COLO668 (cell line): ENCODE data around the gene SGMS2.
"Not testable (repeated sequence)": the region's sequence is repeated elsewhere in the genome, so short reads cannot be mapped to it uniquely, and the experiment has no call there.

ENCODE experiments used
- DNase-seq: peaks from one replicate; lab custom pipeline; 2025; ENCODE audit not compliant: unreplicated experiment; lab: John Stamatoyannopoulos, UW

The SGMS2 gene

DNA sequence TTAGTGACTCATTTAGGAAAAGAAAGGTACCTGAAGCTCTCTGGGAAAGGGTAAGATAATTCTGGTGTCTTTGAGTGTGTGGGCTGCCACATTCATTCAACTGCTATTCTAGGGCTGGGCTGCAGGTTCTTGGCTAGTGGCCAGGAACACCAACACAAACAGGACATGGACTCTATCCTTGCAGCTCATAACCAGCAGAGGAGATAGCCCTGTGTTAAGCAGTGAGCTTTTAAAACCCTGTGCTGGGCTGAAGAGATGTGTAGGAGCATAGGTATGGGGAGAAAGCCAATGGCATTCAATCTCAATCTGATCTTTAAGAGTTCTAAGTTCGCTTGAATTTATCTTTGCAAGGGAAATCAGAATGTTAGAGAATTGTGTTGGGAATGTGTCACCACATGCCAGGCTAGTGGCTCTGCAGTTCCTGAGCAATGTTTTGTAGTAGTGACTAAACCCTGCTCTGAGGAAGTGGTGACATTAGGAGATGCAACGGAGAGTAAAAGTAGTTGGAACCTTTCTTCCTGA is 39.2 kb downstream of the SGMS2 start:
- DNase-seq: peak; percentile 43

DNA sequence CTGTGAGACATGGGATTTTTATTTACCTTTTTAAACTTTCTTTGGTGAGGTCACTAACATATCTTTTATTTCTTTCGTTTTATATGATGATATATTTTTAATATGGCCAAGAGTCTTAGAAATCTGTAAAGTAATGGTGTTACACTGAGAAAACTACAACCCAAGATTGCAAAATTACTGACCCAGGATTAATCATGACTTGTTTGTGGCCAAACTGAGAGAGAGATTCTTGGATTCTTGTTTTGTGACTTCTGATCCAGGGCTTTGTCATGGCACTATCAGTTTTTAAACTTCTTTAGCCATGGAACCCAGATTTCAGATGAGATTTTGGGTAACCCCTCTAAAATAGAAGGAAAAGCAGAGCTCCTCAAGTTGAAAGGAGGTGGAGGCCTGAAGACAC is 42.0 kb downstream of the SGMS2 start:
- no peak for DNase-seq

DNA sequence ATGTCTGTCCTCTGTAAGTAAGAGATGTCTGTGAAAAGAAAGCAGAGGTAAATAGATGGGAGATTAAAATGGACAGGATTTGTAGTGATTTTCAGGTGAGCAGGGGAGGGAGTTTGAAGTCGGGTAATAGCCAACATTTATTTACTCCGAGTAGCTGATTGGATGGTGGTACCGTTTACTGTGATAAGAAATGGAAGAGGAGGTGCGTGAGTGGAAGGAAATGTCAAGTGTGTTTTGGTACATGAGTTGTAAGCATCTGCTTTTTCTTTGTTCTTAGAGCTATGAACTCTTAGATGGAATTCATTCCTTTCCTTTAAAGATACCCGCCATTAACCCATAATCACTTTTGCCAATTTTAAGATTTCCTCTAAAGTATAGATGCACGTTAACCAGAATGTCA is 45.5 kb downstream of the SGMS2 start:
- no peak for DNase-seq

DNA sequence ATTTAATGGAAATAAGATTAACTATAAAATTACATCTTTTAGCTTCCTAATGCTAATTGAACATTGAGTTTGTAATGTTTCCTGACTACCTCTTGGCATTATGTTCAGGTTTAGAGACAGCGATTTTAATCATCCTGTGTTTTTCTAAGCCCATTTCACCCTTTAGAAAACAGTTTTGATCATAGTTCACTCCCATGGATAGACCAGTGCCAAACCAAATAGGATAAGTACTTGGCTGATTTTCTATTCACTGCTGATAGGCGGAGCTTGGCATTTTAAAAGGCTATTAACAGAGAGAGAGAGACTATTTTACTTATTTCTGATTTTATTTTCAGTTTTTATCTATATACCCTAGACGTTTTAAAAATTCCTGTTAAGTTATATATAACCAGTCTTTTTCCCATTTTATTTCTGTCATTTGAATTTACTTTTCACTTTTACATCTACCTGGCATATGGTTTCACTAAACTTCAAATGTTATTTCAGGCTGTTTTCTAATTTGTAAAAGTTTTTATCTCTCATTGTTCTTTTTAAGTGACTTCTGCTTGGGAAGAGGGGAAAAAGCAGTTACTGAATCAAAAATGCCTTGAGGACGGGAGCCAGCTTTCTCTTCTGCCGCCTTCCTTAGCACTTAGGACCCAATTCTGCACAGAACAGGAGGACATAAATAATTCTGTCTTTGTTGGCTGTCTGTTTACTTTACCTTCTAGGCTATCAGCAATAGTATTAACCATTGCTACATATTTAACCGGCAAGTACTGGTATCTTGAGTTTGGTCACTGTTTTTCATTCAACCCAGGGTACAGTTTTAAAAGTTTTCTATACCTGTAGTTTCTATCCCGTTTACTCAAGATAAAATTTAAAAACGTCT is 46.4 kb downstream of the SGMS2 start:
- DNase-seq: no peak

DNA sequence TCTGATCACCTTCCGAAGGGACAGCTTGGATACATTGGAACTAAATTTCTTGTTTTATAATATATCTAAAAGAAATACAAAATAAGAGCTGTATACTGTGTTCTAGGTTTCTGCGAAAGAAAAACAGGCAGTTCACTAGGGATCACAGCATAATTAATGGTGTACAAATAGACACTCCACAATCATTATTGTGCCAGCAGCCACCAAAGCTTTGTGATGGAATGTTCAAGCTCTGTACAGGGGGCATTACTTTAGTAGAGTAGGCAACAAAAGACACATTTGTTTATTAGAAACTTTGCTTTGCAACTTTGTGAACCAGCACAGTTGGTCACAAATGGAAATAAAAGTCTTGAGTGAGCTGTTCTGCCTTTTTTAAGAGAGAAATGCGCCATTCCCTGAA is 49.3 kb downstream of the SGMS2 start:
- DNase-seq: no peak

DNA sequence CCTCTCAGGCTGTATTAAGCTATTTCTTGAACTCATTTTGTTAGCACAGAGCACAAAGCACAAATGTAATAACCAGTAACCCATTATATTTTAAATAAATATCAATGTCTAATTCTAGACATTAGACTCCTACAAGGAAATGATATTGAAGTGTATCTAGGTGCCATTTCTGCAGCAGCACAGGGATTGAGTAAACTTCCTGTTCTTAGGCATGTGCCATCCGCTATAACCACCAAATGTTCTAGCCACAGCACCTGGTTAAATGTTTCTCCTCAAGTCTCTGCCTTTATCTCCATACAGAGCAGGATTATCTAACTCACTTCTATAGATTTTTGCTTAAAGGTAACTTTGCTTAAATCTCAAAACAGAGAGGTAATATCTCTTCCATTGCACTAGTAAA is 51.4 kb downstream of the SGMS2 start:
- DNase-seq: no peak

DNA sequence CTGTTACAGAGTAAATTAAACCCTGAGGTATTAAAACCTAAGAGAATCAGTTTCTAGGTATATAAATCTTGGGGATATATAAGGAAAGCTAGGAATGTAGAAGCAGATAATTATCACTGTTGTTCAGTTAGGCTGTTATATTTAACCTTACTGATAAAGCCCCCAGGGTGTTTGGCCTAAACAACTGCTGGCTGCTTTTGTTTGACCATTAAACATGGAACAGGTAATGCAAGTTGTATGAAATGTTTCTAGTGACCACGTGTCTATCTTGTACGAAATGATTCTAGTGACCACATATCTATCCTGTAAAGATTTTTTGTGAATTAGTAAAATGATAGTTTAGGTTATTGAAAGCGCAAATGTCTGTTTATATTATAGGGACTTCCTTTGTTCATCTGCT is 52.6 kb downstream of the SGMS2 start:
- no peak for DNase-seq

DNA sequence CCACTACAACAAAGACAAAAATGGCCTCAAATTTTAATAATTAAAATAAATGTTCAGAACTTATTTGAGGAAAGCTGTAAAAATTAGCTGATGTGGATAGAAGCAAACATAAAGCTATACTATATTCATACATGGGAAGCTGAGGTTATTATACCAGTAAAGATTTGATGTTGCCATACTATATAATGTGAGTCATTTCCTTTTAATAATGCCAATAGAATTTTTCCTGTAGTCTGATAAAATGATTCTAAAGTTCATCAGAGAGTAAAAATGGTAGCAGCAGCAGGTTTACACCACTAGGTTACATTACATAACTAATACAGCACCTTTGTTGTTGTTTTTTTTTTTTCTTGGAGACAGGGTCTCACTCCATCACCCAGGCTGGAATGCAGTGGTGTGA is 61.1 kb downstream of the SGMS2 start:
- DNase-seq: no peak

DNA sequence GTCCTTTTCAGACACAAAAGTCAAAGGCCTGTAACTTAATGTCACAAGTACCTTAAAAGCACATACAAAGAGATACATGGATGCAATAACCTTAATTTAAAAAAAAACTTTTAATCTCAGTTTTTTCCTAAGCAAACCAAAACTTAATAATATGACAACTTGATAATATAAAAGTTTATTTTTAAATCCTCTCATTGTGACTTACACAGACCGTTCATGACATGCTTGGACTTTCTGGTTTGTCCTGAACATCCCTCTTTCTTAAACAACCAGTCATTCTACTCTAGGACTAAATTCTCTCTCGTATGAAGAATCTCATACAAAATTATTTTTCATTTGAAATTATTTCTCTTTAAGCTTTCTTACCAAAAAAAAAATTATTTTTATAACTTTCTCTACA is 63.5 kb downstream of the SGMS2 start:
- DNase-seq: peak; percentile 19

DNA sequence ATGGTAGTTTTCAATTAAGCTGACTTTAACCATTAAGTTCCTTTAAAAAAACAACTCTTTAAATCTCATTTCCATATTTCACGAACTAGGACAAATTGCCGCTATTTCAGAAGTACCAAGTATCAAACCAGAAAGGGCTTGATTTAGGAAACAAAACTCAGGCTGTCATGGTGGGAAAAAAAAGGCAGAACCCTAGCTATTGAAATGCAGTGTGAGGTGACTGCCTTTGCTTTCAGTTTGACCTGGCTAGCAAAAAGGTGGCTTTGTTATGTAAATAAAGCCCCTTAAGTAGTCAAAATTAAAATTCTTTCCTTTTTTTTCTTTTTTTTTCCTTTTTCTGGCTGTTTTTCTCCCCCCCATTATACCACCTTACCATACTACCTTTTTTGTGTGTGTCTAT is 66.0 kb downstream of the SGMS2 start:
- DNase-seq: no peak

DNA sequence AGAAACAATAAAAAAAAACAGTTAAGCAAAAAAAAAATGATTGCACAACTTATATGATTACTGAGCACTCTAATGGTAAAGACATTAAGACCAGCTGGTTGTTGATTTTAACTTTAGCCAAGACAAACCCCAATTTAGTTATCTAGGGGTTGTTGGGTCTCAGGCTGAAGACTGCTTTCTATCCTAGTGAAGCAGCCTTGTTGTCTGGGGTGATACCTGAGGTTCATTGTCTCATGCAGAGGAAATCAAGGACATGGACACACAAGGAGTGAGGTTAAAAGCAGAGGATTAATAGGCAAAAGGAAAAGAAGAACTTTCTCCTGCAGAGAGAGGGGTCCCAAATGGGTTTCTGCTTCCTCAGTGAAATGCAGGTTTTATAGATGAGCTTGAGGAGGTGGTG is 66.6 kb downstream of the SGMS2 start:
- DNase-seq: no peak

DNA sequence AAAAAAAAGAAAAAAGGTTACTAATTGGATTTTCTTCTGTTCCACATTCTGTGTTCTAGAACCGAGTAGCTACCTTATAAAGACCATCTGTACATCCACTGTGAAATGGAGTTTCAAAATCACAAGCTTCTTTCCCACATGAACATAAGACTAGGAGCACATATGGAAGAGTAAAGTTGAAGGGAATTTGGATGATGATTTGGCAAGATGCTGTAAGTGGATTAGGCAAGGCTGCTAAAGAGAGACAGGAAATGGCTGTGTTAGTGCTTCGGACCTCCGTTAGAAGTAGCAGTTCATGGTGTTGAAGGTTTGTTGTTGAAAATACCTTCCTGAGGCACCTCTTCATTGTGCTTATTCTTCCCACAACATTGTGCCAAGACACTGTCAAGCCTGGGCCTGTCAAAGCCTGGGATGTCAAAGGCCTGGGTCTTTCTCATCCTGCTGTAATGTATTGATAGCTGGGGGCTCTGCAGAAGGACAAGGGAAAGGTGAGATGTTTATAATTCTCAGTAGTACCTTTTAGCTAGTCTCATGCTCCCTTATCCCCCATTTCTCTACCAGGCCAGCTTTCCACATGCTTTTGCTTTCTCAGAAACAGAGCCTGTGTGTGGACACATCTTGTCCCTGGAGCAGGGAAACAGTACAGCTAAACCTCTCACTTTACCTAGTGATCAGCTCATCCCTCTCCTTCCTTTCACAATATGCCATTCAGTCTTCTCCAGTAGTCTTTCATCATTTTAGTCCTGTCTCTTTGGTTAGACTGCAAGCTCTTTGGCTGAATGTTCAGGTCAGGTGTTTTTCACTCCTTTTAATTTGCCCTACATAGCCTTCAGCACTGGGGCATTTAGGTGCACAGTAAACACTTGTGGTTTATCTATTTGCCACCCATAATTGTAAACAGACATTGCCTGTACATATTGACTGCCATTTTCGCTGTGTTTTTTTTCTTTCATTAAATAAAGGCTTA is 68.7 kb downstream of the SGMS2 start:
- DNase-seq: no peak

DNA sequence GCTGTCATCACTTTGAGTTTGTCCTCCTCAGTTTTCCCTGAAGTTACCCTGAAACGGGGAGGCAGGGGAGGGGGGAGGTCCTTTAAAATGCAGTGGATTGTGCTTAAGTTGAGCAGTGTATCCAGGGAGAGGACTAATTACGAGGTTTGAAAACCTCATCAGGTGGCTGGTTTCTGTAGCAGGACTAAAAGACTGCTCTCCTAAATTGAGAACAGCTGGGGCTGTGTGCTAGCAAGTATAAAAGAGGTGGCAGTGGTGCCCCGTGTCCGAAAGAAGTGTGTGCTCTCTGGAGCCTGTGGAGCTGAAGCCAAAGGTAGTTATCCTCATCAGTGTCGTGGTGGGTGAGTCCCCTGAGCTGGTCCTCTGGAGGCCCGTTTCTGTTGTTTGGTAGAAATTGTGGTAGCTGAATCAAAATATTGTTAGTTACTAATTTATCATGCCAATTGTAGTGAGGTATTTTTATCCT is 69.4 kb downstream of the SGMS2 start:
- DNase-seq: no peak

DNA sequence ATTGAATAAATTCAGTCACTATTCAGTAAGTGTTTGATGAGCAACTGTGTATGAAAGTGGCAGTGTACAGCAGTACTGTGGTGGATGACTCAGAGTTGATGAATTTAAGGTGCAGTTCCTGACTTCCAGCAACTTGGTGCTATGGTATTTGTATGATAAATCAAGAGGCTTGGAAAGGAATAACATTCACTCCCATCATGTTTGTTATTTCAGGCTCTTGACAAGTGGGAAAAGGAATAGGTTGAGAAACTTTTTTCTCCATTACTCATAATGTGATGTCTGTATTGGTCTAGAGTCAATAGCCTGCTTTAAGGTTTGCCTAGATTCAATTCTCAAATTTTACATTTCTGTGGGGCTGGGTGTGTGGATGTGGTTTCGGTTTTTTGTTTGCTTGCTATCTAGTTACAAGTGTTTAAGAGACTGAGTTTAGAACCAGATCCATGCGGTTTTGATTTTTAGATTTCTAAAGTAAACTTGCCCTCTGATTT is 71.5 kb downstream of the SGMS2 start:
- DNase-seq: no peak

DNA sequence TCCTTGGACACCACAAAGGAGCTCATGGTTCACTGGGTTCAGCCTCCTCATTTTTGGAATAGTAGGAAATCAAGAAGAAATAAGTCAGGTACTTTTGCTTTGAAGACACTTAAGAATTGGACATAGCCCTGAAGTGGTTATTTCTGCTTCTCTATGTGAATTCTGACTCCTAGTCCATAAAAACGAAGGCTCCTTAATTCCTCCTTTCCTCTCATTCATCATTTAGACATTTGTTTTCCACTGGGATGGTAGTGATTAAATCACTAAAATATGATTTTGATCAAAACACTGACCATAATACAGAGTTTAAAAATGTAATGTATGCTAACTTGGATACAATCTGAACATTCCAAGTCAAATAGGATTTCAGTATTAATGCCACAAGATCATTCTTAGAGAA is 71.9 kb downstream of the SGMS2 start:
- DNase-seq: no peak

DNA sequence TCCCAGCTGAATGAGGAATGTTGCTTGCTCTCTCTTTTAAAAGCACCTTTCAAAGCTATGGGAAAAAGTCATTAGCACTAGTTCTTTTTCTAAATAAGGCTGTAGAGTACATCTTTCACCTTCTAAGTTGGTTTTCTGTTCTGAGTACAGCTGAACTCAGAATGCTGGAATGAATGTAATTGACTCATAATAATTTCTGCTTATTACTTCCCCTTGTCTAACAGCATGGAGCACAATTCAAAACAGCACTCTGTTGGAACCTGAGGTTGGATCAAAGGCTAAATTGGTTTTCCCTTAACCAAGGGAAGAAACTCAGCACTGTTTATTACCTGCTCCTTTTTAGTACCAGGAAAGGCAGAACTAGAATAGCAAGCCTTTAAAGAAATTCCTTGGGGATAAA is 73.1 kb downstream of the SGMS2 start:
- no peak for DNase-seq

DNA sequence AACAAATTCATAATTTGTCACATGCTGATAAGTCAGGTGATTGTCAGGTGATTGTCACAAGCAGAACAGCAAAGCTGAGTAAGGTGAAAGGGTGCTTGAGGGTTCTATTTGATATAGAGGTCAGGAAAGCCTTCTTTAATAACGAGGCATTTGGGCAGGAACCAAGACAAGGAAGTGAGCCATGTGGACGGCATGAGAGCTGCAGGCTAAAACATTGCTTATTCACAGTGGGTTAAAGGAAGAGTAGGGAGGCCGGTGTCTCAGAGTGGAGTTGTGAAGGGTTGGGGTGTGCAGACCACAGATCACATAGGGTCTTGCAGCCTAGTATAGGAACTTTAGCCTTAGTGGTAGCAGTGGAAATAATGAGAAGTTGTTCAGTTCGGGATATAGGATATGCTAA is 75.3 kb downstream of the SGMS2 start:
- no peak for DNase-seq

DNA sequence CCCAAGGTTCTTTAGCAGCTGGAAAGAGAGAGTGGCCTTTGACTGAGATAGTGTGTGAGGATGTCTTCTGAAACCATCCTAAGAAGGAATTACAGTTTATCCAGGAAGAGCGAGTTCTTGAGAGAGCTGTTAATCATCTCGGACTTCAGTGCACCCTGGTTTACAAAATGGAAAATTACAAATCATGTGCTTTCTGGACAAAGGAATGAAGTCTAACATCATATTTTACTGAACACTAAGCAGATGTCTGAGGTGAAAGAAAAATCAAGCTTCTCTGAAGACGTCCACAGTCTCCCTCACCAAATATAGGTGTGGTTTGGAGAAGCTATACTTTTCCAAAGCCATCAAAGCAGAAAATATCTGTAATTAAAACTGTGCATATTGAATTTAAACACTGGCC is 75.8 kb downstream of the SGMS2 start:
- no peak for DNase-seq

DNA sequence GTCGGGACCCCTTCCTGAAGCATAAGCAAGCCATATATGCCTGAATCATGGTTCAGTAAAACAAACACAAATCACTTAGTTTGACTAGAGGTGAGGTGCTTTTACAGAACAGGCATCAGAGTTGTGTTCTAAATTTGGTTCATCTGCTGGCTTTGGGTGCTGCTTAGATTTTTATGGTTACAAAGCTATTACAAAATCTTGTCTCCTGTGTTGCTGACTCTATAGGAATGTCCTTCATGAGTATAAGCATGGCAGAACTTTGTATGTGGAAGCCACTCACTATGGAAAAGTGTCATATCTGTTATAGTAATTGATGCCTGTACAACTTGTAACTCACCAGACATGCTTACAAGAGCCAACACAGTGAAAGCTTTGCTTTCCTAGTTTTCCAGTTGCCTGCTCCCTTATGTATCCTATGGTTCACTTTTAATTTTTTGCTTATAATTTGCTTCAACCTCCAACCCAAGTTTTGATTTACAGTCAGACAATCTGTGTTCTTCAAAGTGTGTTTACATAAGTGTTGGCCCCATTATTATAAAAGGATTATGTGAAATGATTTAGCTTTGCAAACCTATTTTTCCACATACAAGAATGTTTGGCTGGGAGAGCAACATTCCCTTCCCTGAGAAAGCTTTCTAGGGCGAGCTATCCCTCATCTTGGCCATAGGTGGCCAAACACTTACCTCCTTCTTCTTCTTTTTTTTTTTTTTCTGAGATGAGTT is 76.6 kb downstream of the SGMS2 start:
- no peak for DNase-seq

DNA sequence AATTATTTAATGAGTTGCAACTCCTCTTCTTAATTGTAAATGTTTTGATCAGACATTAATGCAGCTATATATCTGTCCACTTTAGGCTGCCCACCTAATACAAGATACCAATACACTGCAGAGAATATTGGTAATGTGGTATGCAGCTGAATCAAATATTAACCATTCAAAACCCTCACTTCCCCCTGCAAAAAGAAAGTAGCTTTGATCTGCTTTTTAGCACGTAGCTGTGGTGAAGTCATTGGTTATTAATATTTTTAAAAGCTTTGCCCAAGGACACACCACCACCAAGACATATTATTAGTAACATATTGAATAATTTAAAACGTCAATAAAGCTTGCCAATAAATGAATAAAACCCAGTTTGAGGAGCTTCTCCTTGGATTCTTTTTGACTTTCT is 78.0 kb downstream of the SGMS2 start:
- no peak for DNase-seq

DNA sequence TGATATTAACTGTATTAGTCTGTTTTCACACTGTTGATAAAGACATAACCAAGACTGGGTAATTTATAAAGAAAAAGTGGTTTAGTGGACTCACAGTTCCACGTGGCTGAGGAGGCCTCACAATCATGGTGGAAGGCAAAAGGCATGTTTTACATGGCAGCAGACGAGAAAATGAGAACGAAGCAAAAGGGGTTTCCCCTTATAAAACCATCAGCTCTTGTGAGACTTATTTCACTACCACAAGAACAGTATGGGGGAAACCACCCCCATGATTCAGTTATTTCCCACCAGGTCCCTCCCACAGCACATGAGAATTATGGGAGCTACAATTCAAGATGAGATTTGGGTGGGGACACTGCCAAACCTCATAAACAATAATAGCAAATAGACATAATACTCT is 80.3 kb downstream of the SGMS2 start:
- DNase-seq: not testable (repeated sequence)
